Measurements from ENCODE around the gene CIC.

The CIC gene

DNA sequence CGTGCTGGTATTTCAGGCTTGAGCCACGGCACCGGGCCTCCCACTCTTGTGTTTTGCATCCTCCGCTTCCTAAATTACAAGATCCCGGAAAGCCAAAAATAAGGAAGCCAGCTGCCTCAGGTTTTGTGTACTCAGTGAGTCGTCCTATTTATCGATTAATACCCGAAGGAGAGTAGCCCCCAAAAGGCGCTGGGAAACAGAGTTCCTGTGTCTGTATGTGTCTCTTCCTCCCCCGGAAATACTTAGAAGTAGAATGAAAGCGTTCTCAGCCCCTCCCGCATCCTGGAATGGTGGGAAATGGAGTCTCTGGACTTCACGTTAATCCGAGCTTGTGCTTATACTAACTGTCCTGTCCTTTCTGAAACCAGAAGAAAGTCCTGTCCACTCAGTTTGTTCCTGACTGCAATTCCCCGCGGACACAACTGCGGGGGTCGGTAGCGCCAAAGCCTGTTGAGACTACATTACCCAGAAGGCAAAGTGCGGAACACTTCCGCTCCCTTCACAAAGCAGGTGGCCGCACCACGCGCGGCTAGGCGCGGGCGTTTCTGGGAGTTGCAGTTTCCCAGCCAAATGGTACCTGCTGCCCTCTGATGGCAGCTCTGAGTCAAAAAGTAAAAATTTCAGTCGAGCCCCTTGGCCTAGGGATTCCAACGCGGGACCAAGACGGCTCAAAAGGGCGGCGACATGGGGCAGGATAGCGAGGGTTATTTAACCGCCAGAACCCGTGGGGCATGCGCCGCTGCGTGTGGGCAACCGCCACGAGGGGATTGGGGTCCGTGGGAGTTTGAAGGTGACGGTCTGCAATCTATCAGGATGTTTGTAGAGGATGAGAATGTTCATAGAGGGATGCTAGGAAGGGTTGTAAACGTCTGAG lies 24.5 kb upstream of the CIC start:
- DNase-seq, result peak; percentile 94

DNA sequence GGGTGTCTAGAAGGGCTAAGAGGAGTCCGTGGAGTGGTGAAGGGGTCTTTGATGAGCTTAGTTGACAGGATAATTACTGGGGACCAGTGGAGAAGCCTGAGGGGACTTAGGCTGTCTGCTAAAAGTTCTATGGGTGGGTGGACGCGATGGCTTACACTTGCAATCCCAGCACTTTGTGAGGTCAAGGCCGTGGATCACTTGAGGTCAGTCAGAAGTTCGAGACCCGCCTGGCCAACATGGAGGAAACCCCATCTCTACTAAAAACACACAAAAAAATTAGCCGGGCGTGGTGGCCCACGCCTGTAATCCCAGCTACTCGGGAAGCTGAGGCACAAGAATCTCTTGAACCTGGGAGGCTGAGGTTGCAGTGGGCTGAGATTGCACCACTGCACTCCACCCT lies 23.8 kb upstream of the CIC start:
- no peak for DNase-seq

DNA sequence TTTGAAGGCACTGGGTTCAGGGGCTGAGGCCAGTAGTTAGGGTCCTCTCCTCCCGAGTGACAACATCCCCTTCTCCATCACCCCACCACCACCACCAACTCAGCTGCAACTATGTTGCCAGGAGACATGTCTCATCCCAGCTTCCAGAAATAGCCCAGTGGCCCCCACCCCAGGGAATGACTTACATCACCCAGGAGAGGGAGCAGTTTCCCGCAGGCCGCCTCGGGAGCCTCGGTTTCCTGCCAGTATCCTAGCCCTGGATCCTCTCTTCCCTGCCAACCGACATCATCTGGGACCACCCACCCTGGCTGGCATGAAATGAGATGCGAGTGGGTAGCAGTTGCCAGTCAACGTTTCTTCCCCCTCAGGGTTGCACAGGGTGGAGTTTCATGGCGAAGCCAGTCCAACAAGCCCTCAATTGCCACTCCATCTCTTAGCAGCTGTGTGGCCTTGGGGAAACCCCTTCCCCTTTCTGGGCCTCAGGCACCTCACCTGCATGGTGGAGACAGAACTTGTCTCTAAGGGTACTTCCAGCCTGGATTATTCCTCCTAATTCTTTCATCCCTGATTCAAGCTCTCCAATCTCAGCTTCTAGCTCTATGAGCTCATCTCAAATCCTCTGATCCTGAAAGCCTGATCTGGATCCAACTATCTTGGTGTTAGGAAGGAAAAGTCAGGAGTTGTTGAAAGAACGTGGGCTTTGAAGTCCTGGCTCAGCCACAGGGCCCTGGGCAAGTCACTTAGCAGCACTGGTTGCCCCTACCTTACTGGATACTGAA lies 22.7 kb upstream of the CIC start:
- peak; percentile 54 for DNase-seq

DNA sequence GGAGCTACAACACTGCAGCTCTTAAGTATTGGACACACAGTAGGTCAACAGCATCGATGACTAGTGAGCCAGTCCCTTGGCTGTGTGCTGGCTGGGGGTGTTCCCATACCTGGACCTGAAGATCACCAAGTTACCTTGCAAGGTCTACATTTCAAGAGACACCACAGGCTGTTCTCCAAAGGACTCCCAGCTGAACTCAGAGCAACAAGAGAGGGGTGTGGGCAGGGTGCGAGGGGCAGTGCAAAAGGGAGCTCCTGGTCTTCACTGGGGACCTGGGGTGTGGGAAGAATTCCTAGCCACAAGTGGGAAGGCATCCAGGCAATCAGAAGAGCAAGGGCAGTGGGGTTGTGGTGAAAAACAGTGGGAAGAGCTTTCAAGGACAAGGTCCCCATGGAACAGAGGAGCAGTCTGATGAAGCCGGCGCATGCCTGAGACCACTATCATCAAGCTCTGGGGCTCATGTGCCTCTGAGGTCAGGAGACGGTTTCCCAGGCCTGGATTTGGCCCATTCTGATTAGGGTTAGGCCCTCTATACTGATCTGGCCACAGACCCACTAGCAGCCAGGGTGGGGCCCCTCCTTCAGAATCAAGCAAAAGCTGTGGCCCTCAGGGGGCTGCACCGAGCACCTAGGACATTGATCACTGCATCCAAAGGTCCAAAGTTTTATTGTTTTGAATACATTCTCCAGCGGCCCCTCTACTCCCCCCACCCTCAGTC lies 22.0 kb upstream of the CIC start:
- DNase-seq, result peak; percentile 44

DNA sequence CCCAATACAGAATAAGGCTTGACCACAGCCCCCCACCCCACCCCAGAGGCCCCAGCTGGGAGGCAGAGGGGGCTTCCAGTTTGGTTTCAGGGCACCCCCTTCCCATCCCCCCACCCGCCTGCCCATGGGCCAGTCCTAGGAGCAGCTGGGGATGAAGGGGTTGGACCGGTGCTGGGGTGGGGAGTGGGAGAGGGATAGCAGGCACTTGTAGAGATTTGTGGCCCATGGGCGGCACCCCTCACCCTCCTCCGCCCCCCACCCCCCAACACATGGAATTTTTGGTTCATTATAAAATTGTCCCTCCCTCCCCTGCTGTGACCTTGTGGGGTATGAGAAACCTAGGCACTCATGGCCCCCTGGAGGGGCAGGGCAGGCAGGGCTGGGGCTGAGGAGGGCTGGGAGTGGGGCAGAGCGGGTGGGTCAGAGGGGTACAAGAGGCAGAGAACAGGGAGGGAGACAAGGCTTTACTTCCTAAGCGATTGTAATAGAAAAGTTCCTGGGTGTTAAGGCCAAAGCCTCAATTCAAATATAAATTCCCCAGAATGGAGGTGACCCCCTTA lies 21.3 kb upstream of the CIC start:
- peak; percentile 39 for DNase-seq

DNA sequence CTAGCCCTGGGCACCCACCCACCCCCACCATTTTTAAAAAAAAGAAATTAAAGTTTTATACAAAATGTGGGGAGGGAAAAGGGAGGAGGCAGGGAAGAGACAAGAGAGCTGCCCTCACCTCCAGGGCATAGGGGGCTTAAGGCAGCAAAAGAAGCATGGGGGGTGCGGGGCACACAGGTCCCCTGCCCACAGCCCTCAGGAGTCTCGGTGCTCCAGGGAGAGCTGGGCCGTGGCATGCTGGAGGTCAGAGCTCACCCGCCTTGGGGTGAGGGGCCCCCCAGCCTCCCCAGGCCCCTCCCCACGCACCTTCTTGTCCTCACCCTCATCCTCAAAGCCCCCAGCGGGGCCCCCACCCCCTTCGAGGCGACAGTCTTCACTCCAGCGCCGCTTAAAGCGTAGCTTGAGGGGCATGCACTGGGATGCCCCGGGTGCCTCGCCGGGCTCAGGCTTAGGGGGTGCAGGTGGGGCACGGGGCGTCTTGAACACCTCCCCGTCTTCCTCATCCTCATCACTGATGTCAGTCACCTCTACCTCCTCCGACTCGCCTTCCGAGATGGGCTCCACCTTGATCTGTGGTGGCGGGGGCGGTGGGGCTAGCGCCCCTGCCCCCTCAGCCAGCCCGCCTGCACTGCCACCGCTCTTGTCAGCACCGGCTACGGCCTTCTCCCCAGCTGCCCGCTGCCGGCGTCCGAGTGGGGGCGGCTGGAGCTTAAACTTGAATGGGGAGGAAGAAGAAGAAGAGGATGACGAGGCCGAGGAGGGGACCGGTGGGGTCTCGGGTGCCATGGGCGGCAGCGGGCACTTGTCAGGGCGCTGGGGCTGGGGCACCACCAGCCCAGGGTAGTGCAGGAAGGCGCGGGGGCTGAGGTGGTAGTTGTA lies 20.5 kb upstream of the CIC start:
- peak; percentile 36 for DNase-seq

DNA sequence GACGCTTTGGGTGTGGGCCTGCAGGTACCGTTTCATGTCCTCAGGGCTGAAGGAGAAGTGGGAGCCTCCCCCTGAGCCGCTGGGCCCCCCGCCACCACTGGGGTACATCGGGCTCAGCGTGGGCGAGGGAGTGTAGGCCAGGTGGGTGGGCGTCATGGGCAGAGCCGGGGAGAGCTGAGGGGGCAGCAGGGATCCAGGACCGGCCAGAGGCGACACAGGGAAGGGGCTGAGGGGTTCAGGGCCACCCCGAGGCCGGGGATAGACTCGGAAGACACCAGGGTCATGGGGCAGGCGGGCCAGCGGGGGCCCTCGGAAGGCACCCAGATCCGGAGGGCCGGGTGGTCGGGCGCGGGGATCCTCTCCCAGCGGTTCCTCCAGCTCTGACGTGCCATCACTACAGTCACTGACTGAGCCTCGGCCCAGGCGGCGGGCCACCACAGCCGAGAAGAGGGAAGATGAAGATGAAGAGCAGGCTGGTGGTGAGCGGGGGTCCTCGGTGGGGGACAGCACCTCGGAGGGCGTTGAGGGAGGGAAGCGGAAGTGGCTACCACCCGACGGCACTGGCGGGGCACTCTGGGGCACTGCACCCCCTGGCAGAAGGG lies 19.8 kb upstream of the CIC start:
- peak; percentile 36 for DNase-seq

DNA sequence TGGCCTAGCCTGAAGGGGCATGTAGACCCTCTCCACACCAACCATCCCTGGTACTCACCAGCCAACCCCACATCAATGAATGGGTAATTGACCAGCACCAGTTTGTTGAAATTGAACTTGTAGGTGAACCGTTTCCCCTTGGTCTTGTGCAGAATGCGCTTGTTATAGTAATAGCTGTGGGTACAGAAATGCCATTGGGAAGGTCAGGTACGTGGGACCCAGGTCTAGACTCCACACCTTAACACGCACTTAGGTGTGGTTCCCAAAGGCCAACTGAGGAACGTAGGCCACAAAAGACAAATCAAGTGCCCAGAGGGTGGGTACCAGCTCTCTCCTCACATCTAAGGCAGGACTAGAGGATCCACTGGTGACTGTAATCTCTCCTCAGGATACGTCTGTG lies 19.3 kb upstream of the CIC start:
- DNase-seq, result peak; percentile 31

DNA sequence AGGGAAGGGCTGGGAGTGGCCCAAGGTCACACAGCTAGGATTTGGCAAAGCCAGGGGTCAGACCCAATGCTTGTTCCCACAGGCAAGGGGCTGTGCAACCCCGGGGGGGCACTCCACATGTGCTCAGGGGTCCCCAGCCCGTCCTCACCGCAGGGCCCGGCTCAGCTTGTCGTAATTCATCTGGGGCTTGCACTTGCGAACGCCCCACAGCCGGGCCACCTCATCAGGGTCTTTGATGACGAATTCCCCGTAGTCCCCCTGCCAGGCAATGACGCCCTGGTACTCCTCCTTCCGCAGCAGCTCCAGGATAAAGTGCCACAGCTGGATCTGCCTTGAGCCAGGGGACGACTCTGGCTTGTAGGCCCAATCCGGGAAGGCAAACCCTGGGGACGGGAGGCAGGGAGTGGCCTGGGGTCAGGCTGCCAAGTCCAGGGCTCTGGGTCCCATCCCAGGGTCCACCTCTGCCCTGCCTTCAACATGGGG lies 18.8 kb upstream of the CIC start:
- DNase-seq, result peak; percentile 22

DNA sequence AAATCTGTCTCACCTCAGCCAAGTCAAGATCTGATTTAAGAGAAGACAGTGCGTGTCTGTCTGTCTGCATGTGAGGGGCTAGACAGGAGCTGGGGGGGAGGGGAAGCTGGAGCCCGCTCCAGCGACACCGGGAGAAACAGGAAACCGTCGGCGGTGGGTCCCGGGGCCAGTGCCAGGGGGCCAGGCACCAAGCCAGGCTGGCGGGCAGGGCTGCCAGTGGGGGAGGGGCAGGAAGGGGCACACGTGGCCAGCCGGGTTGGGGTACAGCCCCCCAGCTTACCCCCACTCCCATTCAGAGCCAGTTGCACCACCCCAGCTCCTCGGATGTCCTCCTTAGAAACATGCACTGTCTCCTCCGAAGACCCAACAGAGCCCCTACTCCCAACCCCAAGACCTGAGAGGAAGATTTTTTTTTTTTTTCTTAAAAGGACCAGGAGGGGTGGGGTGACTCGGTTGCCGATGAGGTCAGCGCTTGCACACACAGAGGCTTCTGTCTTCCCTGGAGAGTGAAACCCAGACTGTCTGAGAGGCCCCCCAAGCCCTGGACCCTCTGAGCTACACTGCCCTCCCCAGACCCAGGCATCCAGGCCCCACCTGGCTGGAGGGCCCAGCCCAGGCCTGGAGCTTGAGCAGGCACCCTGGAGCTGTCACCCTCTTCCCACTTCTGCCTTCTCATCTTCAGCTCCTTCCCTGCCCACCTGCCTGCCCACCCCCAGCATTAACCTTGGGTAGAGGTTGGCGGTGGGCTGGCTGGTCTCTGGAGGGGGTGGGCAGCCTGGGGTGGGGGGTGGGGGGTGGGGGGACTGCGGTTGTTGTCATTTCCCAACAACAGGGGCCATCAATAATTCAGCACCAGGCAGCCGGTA lies 18.2 kb upstream of the CIC start:
- peak; percentile 37 for DNase-seq

DNA sequence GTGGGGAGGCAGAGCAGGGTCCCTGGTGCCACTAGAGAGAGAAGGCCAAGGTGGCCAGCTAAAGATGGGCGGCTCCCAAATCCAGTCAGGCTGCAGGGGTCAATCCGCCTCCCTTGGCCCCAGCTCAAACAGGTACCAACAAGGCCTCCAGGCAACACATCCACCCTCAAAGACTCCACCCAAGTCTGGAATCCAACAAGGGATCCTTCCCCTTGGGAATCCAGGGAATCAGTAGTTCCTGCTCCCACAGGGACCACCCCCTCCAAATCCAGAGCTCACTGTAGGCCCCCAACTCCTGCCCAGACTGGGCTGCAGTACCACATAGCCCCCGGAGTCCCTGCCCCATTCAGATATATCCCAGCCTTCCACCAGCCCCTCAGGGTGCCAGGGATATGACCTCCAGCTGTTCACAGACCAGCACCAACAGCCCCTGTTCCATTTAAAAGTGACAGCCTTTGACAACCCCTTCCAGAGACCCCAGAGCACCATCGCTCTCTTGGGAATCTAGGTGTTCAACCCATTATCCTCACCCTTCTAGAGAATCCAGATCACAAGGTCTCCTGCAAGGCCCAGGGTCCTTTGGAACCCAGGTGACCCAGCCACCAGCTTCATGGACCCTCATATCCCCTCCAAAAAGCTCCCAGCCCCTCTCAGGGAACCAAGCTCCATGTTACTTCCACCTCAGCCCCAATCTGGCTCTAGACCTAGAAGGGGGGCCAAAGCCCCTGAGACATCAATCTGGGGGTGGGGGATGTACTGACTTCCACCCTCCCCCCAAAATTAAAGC lies 17.3 kb upstream of the CIC start:
- DNase-seq, result peak; percentile 23

DNA sequence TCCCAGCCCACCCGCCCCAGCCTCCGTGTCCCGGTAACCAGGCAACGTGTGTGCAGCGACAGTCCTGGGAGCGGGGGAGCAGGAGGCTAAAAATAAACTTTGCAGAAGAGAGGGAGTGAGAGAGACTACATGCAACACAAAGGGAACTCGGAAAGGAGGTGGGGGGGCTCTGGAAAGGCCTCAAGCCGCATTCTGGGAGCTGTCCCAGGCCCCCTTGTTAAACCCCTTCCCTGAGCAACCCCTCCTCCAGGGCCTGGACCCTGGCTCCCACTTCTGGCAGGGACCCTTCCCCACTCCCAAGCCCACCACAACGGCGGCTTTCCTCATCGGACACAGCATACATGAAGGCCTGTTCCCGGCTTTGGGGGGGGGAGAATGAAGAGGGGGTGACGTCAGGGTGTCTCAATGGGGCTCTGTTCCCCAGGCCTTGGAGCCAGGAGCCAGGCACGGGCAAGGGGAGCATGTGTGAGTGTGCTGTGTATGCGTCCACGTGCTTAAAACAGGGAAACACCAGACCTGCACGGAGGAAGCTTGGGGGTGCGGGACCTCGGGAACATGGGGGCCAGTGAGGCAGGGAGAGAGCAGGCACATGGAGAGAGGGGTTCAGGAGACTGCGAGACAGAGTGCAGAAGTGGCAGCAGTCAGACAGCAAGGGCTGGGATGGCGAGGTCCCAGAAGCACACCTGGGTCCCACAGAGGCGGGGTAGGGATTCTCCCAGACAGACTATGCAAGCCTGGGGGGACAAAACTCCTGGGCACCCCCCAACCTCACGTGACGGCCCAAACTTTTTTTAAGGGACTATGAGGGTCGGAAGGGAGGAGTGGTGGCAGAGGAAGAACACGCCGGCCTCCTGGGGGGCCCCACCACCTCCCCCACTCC lies 16.4 kb upstream of the CIC start:
- peak; percentile 33 for DNase-seq

DNA sequence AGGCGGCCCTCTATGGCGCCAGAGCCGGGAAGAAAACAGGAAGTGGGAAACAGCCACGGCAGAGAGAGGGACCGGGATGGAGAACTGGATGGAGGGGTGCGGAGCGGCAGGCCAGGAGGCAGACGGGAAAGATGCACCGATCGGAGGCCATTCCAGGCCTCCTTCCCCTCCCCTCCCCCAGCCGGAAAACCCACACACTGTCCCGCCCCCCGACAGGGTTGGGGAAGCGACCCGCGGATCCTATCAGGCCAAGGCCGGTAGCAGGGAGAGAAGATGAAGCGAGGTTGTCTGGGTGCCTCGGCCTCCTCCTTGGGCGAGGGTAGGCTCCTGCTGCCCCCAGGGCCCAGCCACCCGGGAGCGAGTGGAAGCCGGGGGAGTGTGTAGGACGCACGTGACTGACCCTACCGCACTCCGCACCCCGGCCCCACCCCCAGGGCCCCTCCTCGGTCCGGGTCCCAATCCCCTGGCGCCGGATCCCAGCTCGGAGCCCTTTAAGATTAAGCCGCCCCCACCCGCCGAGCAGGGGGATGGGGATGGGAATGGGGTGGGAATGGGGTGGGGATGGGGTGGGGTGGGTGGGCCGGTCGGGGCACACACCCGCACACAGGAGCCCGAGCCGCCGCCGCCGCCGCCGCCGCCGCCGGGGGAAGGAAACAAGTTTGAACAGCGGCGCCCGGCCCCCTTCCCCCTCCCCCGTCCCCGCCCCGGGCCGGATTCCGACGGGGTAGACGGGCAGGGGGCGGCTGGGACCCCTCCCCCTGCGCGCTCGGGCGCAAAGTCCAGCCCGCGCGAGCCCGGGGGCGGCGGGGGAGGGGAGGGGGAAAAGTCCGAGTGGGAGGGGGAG lies 15.6 kb upstream of the CIC start:
- DNase-seq, result peak; percentile 63

DNA sequence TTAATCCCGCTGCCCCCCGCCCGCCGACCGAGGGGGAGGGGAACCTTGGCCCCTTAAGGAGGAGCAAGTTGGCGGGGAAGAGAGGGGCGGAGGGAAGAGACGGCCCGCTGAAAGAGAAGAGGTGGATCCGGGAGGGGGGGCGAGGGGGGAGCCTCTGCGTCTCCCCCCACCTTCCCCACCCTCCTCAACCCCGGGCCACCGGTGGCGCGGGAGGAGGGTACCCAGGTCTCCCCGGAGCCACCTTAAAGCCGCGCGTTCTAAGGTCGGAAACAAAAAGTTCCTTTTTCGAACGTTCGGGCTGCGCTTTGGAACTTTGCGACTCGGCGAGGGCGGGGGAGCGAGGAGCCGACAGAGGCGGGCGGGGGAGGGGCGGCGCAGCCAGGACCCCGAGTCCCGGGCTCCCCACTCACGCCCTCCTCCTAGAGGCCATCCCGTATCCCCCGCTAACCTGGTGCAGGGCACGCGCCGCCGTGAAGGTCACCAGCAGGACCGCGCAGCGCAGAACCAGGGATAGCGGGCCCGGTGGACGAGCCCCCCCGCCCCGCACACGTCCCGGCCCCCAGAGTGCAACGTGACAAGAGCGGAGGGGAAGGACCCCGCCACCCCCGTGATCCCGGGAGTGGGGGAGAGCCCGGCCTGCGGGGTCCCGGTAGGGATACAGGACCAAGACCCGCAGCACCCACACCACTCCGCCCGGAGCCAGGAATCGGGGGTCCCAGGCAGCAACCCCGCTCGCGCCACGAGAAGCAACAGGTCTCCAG lies 14.8 kb upstream of the CIC start:
- DNase-seq, result peak; percentile 81

DNA sequence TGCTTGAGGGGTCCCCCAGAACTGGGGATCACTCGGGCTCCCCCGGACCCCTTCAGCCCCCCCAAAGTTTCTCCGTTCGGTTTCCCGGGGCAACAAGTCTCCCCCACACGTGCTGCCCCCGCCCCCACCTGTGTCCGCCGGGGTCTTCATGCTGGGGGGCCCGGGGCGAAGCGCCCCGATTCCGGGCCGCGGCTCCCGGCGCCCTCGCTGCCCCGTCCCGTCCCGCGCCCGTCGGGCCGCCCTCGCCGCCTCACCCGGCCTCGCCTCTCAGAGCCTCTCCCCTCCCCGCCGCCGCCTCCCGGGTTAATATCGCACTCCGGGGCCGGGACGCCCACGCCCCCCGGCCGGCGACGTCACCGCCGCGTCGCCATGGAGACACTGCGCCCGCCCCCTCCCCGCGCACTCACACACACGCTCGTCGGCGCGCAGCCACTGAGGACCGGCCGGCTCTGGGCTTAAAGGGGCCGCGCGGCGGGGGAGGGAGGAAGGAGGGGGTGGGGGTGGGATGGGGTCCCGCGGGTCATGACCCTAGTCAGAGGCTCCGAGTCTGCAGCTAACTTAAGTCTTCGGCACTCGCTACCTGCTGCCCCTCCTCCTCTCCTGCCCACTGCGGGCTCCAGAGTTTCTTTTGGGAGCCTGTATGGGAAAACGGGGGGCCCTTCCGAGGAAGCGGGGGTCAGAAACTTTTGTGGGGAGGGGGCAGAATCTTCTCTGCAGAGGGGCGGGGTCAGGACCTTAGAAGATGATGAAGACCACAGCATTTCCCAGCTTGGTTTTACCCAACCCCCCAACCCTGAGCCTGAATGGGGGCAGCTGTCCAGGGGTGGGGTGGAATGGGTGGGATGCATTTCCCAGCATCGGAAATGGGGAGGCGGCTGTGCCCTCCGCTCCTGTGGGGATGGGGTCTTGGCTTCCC lies 13.9 kb upstream of the CIC start, which contains the start of gene ERF:
TSS of gene ERF (minus strand) at position 279 of the 916 bp plus-strand sequence. CDS start at position 150, 129 bp downstream.
- peak; percentile 96 for DNase-seq

Measured in CD4-positive, alpha-beta T cell treated with Interleukin-21 for 1 hour (primary cell).